ENCODE results near the gene ZFP36L1.

- TF ChIP-seq CTCF (IDR thresholded peaks at IDR 0.05 in 8 of 11, conservative IDR thresholded peaks at IDR 0.05 in 3 of 11) (no peak), POLR2A (IDR thresholded peaks at IDR 0.05) (no peak)
Observed at GRCh38 chr14:68747393-68747792, 45.5 kb downstream of the ZFP36L1 start.

All from spleen (tissue), 7 donors.